Dermis microvascular lymphatic vessel endothelial cell (primary cell): Measurements from ENCODE around the gene CD52. TPM values are rescaled to one million over a fixed set of nuclear protein-coding genes. Genes with fewer than 3 reads are reported as not detected.
A peak's percentile ranks its signal among the peaks of the same experiment; 100 is the strongest.

Experiments
- DNase-seq, 2 donors: peaks; one replicate each; pipeline versions ENCODE4 v3.0.0 to v3.0.0-alpha.2; 2010; ENCODE audit warnings: low read depth in 2 of 2
- total RNA-seq: library from RNA; depleted of rRNA; stranded (reverse); fragments of >200 nt; gene quantifications from 2 replicates; pipeline ENCODE4 v1.2.1, GENCODE V29; 2014

CD52 gene
- total RNA-seq, 1 donor from 2014 or later: not detected

DNA sequence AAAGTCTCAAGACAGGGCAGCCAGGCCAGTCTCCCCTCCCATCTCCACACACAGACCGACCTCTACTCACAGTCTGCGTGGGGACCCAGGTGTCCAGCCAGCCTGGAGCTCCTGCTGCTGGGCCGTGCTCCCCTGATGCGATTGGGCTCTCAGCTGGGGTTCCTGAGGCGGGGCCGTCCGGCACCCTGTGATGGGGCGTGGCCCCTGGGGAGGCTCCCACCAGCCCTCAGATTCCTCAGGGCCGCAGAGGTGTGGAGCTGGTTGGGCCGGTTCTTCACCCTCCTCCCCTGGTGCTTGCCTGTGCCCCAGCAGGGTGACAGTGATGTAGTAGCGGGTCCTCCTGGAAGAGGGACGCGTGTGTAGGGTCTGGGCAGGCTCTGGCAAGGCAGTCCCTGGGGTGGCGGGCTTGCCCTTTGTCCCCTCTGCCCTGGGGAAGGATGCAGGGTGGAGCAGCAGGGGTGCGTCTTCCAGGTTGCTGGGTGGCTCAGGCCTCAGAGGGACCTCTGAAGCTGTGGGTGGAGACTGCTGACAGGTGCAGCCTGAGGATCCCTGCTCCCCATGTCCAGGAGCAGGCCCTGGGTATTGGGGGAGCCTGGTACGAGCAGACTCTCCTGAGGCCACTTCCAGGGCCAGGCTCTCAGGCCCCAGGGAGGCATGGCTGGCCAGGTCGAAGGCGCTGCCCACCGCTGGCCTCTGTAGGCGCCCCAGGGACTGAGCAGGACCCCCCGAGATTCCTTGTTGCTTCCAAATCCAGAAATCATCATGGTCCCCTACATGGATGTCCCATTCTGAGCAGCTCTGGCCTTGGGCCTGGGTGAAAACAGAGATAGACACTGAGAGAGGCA is 36.4 kb downstream of the CD52 start, which contains the start of gene CRYBG2:
TSS of gene CRYBG2 (minus strand) at position 155 of the 845 bp plus-strand sequence. CDS start 7,473 bp downstream, outside the sequence.
- DNase-seq: no peak

DNA sequence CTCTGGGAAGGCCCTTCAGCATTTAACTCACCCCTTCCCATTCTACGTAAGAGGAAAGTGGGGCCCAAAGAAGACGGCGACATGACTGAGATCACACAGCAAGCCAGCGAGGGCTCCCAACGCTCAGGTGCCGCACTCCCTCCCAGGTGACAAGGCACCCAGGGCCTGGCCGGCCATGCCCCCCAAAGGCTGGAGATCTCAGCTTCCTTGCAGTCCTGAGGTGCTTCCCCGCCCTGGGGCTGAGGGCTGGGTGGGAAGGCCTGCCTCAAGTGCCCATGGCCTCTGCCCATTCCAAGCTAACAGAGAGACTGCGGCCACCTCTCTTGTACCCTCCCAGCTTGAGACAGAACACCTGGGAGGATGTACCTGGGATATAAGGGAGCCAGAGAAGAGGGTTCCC is 37.2 kb downstream of the CD52 start:
- DNase-seq: no peak

DNA sequence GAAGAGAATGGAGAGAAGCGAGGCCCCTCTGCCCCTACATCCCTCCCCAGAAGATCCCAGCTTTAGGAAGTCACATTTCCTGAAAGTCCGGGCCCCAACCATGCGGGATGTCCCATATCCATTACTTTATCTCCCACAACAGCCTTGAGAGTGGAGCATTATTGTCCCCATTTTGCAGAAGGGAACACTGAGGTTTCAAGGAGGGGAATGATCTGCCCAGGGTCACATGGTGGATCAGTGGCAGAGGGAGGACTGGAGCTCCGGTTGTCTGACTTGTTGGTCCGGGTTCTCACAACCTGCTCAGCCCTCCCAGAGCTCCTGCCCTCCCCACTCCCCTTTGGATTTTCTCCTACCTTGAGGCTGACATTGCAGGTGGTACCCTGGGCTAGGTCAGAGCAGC is 38.3 kb downstream of the CD52 start:
- no peak for DNase-seq

DNA sequence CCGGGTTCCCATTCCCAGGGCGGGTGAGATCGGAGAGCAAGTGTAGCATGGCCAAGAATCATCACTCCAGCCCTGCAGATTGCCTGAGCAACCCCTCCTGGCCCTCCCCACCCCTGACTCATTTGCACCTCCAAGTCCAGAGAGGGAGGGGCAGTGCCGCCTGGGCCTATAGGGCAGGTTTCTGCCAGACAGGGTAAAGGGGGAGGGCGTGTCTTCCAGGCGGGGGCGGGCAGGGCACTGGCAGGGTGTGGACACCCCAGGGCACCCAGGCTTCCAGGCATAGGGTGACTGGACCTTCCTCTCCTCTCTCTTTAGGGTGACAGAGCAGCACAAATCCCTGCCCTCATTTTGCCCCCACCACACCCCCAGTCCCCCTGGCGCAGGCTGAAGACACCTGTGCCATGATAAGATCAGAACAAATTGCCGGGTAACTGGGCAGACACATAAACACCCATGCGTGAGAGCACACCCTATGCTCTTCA is 39.4 kb downstream of the CD52 start:
- no peak for DNase-seq

DNA sequence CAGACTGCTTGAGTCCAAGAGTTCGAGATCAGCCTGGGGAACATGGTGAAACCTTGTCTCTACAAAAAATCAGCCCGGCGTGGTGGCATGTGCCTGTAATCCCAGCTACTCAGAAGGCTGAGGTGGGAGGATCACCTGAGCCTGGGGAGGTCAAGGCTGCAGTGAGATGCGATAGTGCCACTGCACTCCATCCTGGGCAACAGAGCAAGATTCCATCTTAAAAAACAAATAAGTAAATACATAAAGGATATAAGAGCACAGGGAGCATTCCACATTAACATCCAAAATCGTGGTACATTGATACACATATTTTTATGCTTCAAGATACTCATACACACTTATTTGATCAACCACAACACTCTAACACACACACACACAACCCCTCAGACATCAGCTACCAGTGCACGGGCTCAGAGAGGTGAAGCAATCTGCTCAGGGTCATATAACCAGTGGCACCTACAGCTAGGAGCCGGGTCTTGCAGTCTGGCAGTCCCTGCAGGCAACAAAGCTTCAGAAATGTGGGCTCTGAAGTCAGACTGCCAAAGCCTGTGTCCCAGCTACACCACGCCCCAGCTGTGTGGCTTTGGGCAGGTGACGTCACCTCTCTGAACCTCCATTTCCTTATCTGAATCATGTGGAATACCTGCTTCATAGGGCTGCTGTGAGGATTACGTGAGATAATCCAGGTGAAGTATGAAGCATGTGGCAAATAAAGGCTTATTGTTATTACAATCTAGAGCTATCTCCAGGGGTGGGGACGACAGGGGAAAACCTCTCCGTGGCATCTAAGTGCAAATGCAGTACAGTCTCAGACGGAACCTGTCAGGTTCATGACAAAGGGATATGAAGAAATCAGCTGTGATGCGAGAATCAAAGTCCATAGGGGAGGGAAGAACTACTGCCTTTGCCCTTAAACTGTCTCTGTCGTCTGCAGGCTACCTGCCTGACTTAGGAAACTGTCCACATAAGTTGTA is 40.9 kb downstream of the CD52 start:
- DNase-seq: no peak

DNA sequence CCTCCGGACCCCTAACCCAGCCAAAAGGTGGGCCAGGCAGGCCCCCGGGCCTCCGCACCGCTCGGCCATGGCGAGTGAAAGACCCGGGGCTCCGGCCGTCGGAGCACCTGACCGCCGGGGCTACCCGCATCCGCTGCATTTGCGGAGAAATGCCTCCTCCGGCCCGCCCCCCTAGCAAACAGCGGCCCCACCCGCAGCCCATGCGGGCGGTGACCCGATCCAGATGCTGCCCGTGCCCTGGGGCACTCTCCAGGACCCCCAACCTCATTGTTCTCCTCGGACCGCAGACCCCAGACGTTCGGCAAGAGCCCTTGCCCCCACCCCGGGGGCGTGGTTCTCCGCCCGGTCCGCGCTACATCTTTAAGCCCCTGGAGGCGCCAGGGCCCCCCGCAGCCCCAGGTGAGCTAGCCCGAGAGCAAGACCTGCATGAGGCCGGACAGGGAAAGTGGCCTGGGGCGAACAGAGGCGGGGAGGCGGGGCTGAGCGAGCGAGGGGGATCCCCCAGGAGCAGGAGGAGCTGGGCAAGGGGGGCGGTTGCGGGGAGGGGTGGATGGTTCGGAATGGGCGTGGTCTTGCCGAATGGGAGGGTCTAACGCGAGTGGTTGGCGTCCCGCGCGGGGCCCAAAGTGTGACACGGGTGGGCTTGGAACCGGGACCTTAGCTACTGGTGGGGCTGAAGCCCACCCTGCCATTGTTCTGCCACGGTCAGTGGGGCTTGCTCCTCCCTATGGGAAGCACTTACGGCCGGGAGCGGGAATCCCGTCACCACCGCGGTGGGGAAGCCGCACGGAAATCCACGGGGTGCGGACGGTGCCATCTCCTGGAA is 42.4 kb downstream of the CD52 start:
- DNase-seq: no peak

DNA sequence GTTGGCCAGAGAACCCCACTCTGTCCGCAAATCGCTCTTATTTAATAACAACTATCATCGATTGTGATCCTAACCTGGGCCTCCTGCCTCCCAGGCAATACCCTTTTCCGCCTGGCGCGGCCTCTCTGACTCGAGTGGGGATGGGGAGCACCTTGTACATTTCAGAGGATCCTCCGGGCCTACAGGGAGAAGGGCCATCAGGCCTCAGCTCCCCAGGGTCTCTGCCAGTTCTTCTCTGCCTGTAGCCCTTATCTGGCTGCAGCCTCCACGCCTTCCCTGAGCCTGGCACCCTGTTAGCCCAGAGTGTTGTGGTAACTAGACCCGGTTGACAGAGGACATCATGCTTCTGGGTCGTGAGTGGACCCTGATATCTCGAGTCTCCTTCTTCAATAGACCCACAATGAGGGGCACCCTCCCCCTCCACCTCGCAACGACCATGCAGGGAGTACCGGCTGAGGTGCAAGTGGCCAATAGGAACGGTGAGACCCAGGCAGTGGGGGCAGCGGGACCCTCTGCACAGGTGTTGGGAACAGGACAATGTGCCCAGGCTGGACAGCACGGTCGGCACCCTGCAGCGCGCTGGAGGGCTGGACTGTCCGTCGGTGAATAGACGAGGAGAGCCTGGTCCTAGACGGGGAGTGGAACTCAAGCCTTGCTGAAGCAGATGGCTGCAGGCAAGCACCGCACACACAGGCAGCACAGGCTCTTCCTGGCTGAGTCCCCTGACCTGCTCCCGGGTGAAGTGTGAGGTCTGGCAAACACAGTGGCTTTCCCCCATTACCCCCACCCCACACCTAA is 43.2 kb downstream of the CD52 start:
- no peak for DNase-seq

DNA sequence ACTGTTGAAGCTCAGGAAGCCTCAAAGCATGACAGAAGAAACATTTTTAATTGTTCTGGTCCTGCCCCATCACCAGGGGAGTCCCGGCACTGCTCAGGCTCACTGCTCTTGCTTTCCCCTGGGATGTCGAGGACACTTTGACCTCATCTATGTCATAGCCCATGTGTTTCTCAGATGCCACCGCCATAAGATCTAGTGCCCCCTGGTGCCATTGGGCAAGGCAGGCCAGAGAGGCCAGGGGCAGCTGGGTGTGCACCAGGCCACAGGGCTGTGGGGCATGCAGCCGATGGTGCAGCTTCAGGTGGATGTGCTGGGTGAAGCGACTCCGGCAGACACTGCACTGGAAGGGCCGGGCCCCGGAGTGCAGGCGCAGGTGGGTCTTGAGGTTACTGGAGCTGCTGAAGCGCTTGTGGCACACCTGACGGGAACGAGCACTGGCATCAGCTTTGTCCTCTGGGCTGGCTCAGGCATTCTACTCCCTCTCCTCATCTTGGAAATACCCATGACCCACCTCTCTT is 43.9 kb downstream of the CD52 start:
- DNase-seq: no peak

DNA sequence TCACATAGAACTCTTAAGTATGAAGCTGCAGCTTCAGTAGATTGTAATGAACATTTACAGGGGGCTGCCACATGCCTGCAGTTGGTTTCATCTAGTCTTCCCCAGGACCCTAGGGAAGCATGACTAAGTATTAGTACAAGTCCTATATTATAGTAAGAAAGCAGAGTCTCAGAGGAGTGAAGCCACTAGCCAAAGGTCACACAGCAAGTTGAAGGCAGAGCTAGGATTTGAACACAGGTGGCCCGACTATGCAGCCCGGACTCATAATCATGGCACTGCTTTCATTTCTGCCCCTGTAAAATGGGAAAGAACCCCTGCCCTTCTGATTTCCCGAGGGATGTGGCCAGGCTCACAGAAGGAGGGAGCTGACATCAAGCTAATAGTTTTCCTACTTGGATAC is 44.6 kb downstream of the CD52 start:
- no peak for DNase-seq

DNA sequence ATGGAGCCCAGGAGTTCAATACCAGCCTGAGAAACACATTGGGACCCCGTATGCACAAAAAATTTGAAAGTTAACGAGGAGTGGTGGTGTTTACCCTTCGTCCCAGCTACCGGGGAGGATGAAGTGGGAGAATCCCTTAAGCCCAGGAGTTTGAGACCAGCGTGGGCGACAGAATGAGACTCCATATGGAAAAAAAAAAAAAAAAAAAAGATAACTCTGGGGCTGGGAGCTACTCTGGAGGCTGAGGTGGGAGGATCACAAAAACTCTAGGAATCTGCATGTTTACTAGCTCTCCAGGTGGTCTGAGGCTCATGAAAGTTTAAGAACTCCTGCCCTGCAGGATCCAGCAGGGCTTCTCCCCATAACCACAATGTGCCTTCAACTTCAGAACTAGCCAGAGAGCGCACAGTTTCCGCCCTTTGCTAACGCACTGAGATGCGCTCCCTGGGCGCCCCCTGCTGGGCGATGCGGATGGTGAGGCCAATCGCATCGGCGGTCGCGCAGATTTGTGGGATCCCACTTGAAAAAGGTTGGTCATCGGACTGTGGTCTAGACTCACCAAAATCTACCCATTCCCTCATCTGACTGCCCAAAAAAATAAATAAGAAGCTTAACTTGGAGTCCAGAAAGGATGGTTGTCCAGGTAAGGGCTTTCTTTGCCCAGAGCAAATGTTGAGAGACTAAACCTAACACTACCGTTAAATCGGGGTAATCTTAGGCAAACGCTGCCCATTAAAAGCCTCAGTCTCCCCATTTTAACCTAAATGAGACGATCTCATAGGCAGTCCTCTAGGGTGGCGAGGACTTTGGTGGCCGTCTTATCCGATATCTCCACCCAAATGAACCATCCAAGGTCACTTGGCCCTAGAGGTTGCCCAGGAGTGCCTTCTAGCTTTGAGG is 46.0 kb downstream of the CD52 start:
- peak; percentile 52 to 70 for DNase-seq

DNA sequence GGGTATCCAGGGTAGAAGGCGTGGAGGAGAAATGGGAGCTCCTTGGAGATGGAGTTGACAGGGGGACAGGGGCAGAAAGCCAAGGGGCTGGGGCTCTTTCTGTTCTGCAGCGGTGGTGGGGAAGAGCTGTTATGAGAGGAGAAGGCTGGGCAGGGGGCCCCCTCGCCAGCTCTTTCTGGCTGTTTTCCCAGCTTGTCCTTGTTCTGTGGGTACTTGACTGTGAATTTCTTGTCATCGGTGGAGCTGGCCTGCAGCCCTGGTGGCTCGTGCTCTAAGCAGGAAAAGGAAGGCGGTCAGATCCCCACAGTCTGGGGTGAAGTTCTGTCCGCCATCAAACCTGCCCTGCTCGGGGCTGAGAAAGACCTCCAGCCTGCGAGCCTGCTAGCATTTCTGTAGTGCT is 47.2 kb downstream of the CD52 start:
- DNase-seq: no peak

DNA sequence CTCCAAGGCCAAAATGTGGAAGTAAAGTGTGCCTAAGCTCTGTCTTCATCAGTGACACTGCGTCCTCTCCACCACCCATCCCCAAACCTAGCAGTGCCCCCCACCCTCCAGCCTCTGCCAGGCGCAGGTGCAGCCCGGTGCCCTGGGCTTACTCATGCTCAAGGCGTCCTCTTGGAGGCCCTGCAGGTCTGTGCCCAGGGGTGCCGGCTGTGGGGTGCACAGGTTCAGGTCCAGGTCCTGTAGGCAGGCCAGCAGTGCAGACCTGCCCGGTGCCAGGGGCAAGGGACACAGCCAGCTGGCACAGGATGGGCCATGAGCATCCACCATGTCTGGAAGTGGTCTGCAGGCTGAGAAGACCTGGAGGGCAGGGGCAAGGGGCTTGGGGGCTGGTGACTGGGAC is 49.7 kb downstream of the CD52 start:
- no peak for DNase-seq

DNA sequence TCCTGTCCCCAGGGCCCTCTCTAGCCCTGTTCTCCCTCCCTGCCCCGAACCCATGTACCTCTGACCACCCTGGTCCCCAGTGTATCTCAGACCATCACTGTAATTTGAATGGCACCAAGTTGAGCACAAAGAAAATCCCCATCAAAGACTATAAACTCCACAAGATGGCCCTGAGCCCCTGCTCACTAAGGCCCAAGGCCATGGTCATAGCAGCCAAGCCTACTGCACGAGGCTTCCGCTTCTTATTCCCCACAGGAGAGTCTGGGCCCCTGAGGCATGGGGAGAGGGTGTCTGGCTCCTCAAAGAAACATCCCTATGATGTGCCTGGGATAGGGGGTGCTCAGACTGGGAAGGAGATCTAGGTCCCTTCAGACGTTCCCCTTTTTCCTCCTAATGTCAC is 50.2 kb downstream of the CD52 start:
- no peak for DNase-seq

DNA sequence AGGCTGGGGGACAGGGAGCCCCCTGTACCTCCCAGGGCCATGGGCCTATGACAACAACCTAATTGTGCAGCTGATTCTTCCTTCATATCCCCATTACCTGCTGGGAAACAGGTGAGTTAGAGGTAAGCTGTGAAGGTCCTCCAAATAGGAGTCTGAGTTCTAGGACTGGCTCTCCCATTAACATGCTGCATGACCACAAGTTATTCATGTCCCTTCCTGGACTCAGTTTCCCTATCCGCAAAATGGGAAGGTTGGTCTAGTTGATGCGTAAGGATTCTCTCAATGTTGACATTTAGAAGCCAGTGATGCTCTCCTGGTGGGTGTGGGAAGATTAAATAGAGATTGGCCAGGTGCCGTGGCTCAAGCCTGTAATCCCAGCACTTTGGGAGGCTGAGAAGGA is 50.7 kb downstream of the CD52 start:
- no peak for DNase-seq

Other genes with a start within 250 kb of the CD52 start
- 4.2 and 4.3 TPM in 2 replicates for gene PDIK1L, start 206.1 kb upstream of the CD52 start, total RNA-seq
- 4.1 and 7.1 TPM in 2 replicates for gene FAM110D, start 158.9 kb upstream of the CD52 start, total RNA-seq
- gene C1orf232, start 149.0 kb upstream of the CD52 start, total RNA-seq: not detected in 2 replicates
- gene ZNF593, start 148.1 kb upstream of the CD52 start, total RNA-seq: 19.3 and 23.5 TPM in 2 replicates
- gene ZNF593OS, start 146.1 kb upstream of the CD52 start, total RNA-seq: not detected in 2 replicates
- not detected in 2 replicates for gene CNKSR1, start 140.5 kb upstream of the CD52 start, total RNA-seq
- gene CATSPER4, start 127.4 kb upstream of the CD52 start, total RNA-seq: not detected in 2 replicates
- gene CEP85, start 83.8 kb upstream of the CD52 start, total RNA-seq: 5.3 and 6.7 TPM in 2 replicates
- gene SH3BGRL3, start 37.9 kb upstream of the CD52 start, total RNA-seq: 17.5 and 25.9 TPM in 2 replicates
- 1.7 and 2.7 TPM in 2 replicates for gene UBXN11, start 11.3 kb upstream of the CD52 start, total RNA-seq
- 0.25 and 0.51 TPM in 2 replicates for gene CRYBG2, start 36.2 kb downstream of the CD52 start, total RNA-seq
- gene ZNF683, start 54.8 kb downstream of the CD52 start, total RNA-seq: not detected in 2 replicates
- gene LIN28A, start 92.9 kb downstream of the CD52 start, total RNA-seq: not detected in 2 replicates
- gene DHDDS, start 114.4 kb downstream of the CD52 start, total RNA-seq: 21.2 and 27.4 TPM in 2 replicates
- 130 and 209 TPM in 2 replicates for gene HMGN2, start 154.5 kb downstream of the CD52 start, total RNA-seq
- gene RPS6KA1, start 211.8 kb downstream of the CD52 start, total RNA-seq: 12.4 and 15.9 TPM in 2 replicates